ENCODE data around the gene DNM3.
"Not testable (repeated sequence)": the region's sequence is repeated elsewhere in the genome, so short reads cannot be mapped to it uniquely, and the experiment has no call there.

DNM3 gene

GRCh38 chr1:172343240-172344160 is 502.2 kb downstream of the DNM3 start:
- in situ Hi-C loops (cut with MboI; ENCODE audit: low sequenced_read_pairs): no loop called here

GRCh38 chr1:172344444-172344843 is 503.1 kb downstream of the DNM3 start:
- in situ Hi-C loops (cut with MboI; ENCODE audit: low sequenced_read_pairs): no loop called here

GRCh38 chr1:172345077-172345476 is 503.8 kb downstream of the DNM3 start:
- in situ Hi-C loops (cut with MboI; ENCODE audit: low sequenced_read_pairs): no loop called here

GRCh38 chr1:172347416-172347815 is 506.1 kb downstream of the DNM3 start:
- in situ Hi-C loops (cut with MboI; ENCODE audit: low sequenced_read_pairs): no loop called here

GRCh38 chr1:172350856-172351255 is 509.6 kb downstream of the DNM3 start:
- in situ Hi-C loops (cut with MboI; ENCODE audit: low sequenced_read_pairs): no loop called here

- in situ Hi-C loops (cut with MboI; ENCODE audit: low sequenced_read_pairs): no loop called here
Observed at GRCh38 chr1:172351346-172351745, 510.0 kb downstream of the DNM3 start.

GRCh38 chr1:172351754-172352161 is 510.5 kb downstream of the DNM3 start:
- in situ Hi-C loops (cut with MboI; ENCODE audit: low sequenced_read_pairs): no loop called here

- in situ Hi-C loops (cut with MboI; ENCODE audit: low sequenced_read_pairs): no loop called here
Observed at GRCh38 chr1:172352435-172352834, 511.1 kb downstream of the DNM3 start.

GRCh38 chr1:172354291-172355274 is 513.3 kb downstream of the DNM3 start:
- in situ Hi-C loops (cut with MboI; ENCODE audit: low sequenced_read_pairs): no loop called here

- in situ Hi-C loops (cut with MboI; ENCODE audit: low sequenced_read_pairs): no loop called here
Observed at GRCh38 chr1:172356620-172357019, 515.3 kb downstream of the DNM3 start.

- in situ Hi-C loops (cut with MboI; ENCODE audit: low sequenced_read_pairs): no loop called here
Observed at GRCh38 chr1:172357753-172358385, 516.6 kb downstream of the DNM3 start.

- in situ Hi-C loops (cut with MboI; ENCODE audit: low sequenced_read_pairs): no loop called here
Observed at GRCh38 chr1:172359491-172359999, 518.2 kb downstream of the DNM3 start.

GRCh38 chr1:172360511-172360910 is 519.2 kb downstream of the DNM3 start:
- in situ Hi-C loops (cut with MboI; ENCODE audit: low sequenced_read_pairs): no loop called here

- in situ Hi-C loops (cut with MboI; ENCODE audit: low sequenced_read_pairs): no loop called here
Observed at GRCh38 chr1:172360985-172361384, 519.7 kb downstream of the DNM3 start.

- in situ Hi-C loops (cut with MboI; ENCODE audit: low sequenced_read_pairs): no loop called here
Observed at GRCh38 chr1:172363852-172364251, 522.6 kb downstream of the DNM3 start.

- in situ Hi-C loops (cut with MboI; ENCODE audit: low sequenced_read_pairs): not testable (repeated sequence)
Observed at GRCh38 chr1:172371646-172372045, 530.3 kb downstream of the DNM3 start.

GRCh38 chr1:172373864-172374263 is 532.6 kb downstream of the DNM3 start:
- in situ Hi-C loops (cut with MboI; ENCODE audit: low sequenced_read_pairs): no loop called here

GRCh38 chr1:172375211-172375631 is 533.9 kb downstream of the DNM3 start:
- in situ Hi-C loops (cut with MboI; ENCODE audit: low sequenced_read_pairs): no loop called here

GRCh38 chr1:172376431-172376830 is 535.1 kb downstream of the DNM3 start:
- in situ Hi-C loops (cut with MboI; ENCODE audit: low sequenced_read_pairs): no loop called here

- in situ Hi-C loops (cut with MboI; ENCODE audit: low sequenced_read_pairs): no loop called here
Observed at GRCh38 chr1:172377565-172377964, 536.3 kb downstream of the DNM3 start.

All from HL-60/S4 treated with phorbol 12-myristate 13-acetate at 8.2 ng/mL for 4 days and 3 days (cell line).